Hepatocyte (in vitro differentiated cells): Measurements from ENCODE around the gene TOMM22. TPM values are rescaled to one million over a fixed set of nuclear protein-coding genes. Genes with fewer than 3 reads are reported as not detected.

ENCODE experiments used
- DNase-seq: peaks from one replicate; pipeline ENCODE4 v3.0.0-alpha.2; 2016; ENCODE audit warnings: low spot score
- H2AFZ ChIP-seq: fragments of 200-600 bp; sonication (generic); 2 replicates; pipeline ENCODE4 v1.6.0; 2016; ENCODE audit warnings: antibody characterized with exemption, mild to moderate bottlenecking
- H3K27ac ChIP-seq: fragments of 200-600 bp; sonication (generic); 2 replicates; pipeline ENCODE4 v1.5.1; 2016; ENCODE audit warnings: mild to moderate bottlenecking
- H3K27me3 ChIP-seq: fragments of 200-600 bp; sonication (generic); 2 replicates; pipeline ENCODE4 v1.6.1; 2016
- H3K36me3 ChIP-seq: fragments of 200-600 bp; sonication (generic); replicated peaks from 2 replicates; pipeline ENCODE4 v1.5.1; 2016; ENCODE audit warnings: low read depth; ENCODE audit not compliant: insufficient read depth
- H3K4me1 ChIP-seq: fragments of 200-600 bp; sonication (generic); 2 replicates; pipeline ENCODE4 v1.5.1; 2016; ENCODE audit warnings: mild to moderate bottlenecking, moderate library complexity; ENCODE audit not compliant: insufficient read depth
- H3K4me2 ChIP-seq: fragments of 200-600 bp; sonication (generic); 2 replicates; pipeline ENCODE4 v1.6.0; 2016
- H3K4me3 ChIP-seq: fragments of 200-600 bp; sonication (generic); 2 replicates; pipeline ENCODE4 v1.5.1; 2016; ENCODE audit warnings: mild to moderate bottlenecking
- H3K79me2 ChIP-seq: fragments of 200-600 bp; sonication (generic); 2 replicates; pipeline ENCODE4 v1.6.0; 2017; ENCODE audit warnings: mild to moderate bottlenecking
- H3K9me2 ChIP-seq: fragments of 200-600 bp; sonication (generic); replicated peaks from 2 replicates; pipeline ENCODE4 v1.6.0; 2017; ENCODE audit warnings: mild to moderate bottlenecking; ENCODE audit not compliant: insufficient read depth
- H3K9me3 ChIP-seq: fragments of 200-600 bp; sonication (generic); 2 replicates; pipeline ENCODE4 v1.5.1; 2016; ENCODE audit warnings: low read depth, mild to moderate bottlenecking
- H4K20me1 ChIP-seq: fragments of 200-600 bp; sonication (generic); 2 replicates; pipeline ENCODE4 v1.6.0; 2016; ENCODE audit warnings: mild to moderate bottlenecking; ENCODE audit not compliant: insufficient read depth, poor library complexity, severe bottlenecking
- CTCF ChIP-seq: fragments of 200-600 bp; sonication (generic); IDR thresholded peaks from 2 replicates; pipeline ENCODE4 v1.5.1; 2016; ENCODE audit warnings: antibody characterized with exemption, mild to moderate bottlenecking; ENCODE audit not compliant: poor library complexity
- EZH2 ChIP-seq: fragments of 200-600 bp; sonication (generic); IDR thresholded peaks from 2 replicates; pipeline ENCODE4 v1.6.1; 2016; ENCODE audit warnings: antibody characterized with exemption, mild to moderate bottlenecking, borderline replicate concordance
- EZH2phosphoT487 ChIP-seq: fragments of 200-600 bp; sonication (generic); IDR thresholded peaks from one replicate; pipeline ENCODE4 v1.6.1; 2018; ENCODE audit warnings: antibody characterized with exemption, mild to moderate bottlenecking, low read depth, moderate library complexity; ENCODE audit not compliant: unreplicated experiment, severe bottlenecking
- WGBS: methylation state at CpG from one replicate; pipeline ENCODE4 v1.1.6; 2016; ENCODE audit warnings: low lambda C conversion rate; ENCODE audit errors: missing lambda C conversion rate; 5-methylcytosine and 5-hydroxymethylcytosine counted together
- polyA plus RNA-seq: library from polyadenylated mRNA; unstranded; fragments of >200 nt; fragmentation: Nextera tagmentation; extraction: Ambion mirVana; gene quantifications from 2 replicates; pipeline ENCODE4 v1.2.1, GENCODE V29; 2016
- total RNA-seq: library from RNA; depleted of rRNA; stranded (reverse); fragments of >200 nt; gene quantifications from 2 replicates; pipeline ENCODE4 v1.2.3, GENCODE V29; 2014

The TOMM22 gene
- total and polyA plus RNA-seq, 2 experiments from 2014 or later: 57.7 to 80.3 TPM

- no peaks in the 10 kb centered on the region for H3K9me2 ChIP-seq
- H3K36me3 ChIP-seq: no peaks in the 10 kb centered on the region
- DNase-seq: no peak
- no peak overlapping the region for H3K4me2 ChIP-seq
- no peaks in the 10 kb centered on the region for H3K9me3 ChIP-seq
- peaks cover 52% of the 10 kb centered on the region for H3K79me2 ChIP-seq
- H2AFZ ChIP-seq: no peak overlapping the region
- peaks cover 4% of the 10 kb centered on the region for H3K4me1 ChIP-seq
- no peak overlapping the region for H3K27ac ChIP-seq
- no peak overlapping the region for H3K4me3 ChIP-seq
- 92% methylated on average over 6 of the region's 6 CpGs for WGBS
- peaks cover 41% of the 10 kb centered on the region for H4K20me1 ChIP-seq
- TF ChIP-seq EZH2 (no peak), EZH2phosphoT487 (no peak), CTCF (no peak)
- H3K27me3 ChIP-seq: no peaks in the 10 kb centered on the region
Observed at GRCh38 chr22:38717244-38717643, 35.5 kb downstream of the TOMM22 start.

- Histone ChIP-seq H3K4me2 (no peak overlapping the region), H3K36me3 (no peaks in the 10 kb centered on the region), H3K79me2 (peaks cover 40% of the 10 kb centered on the region), H3K9me2 (no peaks in the 10 kb centered on the region), H3K4me3 (no peak overlapping the region), H4K20me1 (peaks cover 29% of the 10 kb centered on the region), H3K27me3 (no peaks in the 10 kb centered on the region), H3K27ac (peak overlapping the region; percentile 36), H2AFZ (no peak overlapping the region), H3K9me3 (no peaks in the 10 kb centered on the region), H3K4me1 (peaks cover 4% of the 10 kb centered on the region)
- TF ChIP-seq CTCF: peak; percentile 29
- TF ChIP-seq EZH2phosphoT487: no peak
- no peak for TF ChIP-seq EZH2
- WGBS: 48% methylated on average over 6 of the region's 6 CpGs
- DNase-seq: peak; percentile 86
Observed at GRCh38 chr22:38718414-38718813, 36.7 kb downstream of the TOMM22 start.

- Histone ChIP-seq H3K36me3 (no peaks in the 10 kb centered on the region), H3K9me3 (no peaks in the 10 kb centered on the region), H3K4me3 (no peak overlapping the region), H3K4me1 (peaks cover 4% of the 10 kb centered on the region), H2AFZ (no peak overlapping the region), H4K20me1 (peaks cover 22% of the 10 kb centered on the region), H3K27ac (peak overlapping the region; percentile 10), H3K4me2 (no peak overlapping the region), H3K9me2 (no peaks in the 10 kb centered on the region), H3K27me3 (no peaks in the 10 kb centered on the region), H3K79me2 (peaks cover 32% of the 10 kb centered on the region)
- 98% methylated on average over 6 of the region's 6 CpGs for WGBS
- no peak for DNase-seq
- no peak for TF ChIP-seq EZH2
- TF ChIP-seq EZH2phosphoT487: no peak
- TF ChIP-seq CTCF: no peak
Observed at GRCh38 chr22:38719196-38719595, 37.4 kb downstream of the TOMM22 start.

GRCh38 chr22:38720350-38720749, 38.6 kb downstream of the TOMM22 start:
- DNase-seq: no peak
- Histone ChIP-seq H3K79me2 (peaks cover 21% of the 10 kb centered on the region), H3K4me3 (no peak overlapping the region), H3K9me3 (no peaks in the 10 kb centered on the region), H4K20me1 (peaks cover 11% of the 10 kb centered on the region), H3K27me3 (no peaks in the 10 kb centered on the region), H3K27ac (no peak overlapping the region), H3K9me2 (no peaks in the 10 kb centered on the region), H3K36me3 (no peaks in the 10 kb centered on the region), H2AFZ (no peak overlapping the region), H3K4me2 (no peak overlapping the region), H3K4me1 (peaks cover 4% of the 10 kb centered on the region)
- 94% methylated on average over 3 of the region's 3 CpGs for WGBS
- TF ChIP-seq CTCF (no peak), EZH2phosphoT487 (no peak), EZH2 (no peak)
